Activated CD4-positive, alpha-beta T cell treated with anti-CD3 and anti-CD28 coated beads, Interleukin-2, amount 10 ng/mL, durations not matched to agents 24 days and 14 days (primary cell): ENCODE results near the gene RANGAP1. TPM values are rescaled to one million over a fixed set of nuclear protein-coding genes. Genes with fewer than 3 reads are reported as not detected.
A peak's percentile ranks its signal among the peaks of the same experiment; 100 is the strongest.
"Not testable (repeated sequence)": the region's sequence is repeated elsewhere in the genome, so short reads cannot be mapped to it uniquely, and the experiment has no call there.

Experiments used
- DNase-seq: peaks from one replicate; pipeline ENCODE4 v3.0.0; 2022
- H3K27ac Mint-ChIP-seq: one replicate; pipeline ENCODE4 v1.8.0; 2022; ENCODE audit warnings: mild to moderate bottlenecking, mixed read lengths
- H3K27me3 Mint-ChIP-seq: one replicate; pipeline ENCODE4 v1.8.0; 2022; ENCODE audit warnings: mixed read lengths
- H3K36me3 Mint-ChIP-seq: one replicate; pipeline ENCODE4 v1.8.0; 2022; ENCODE audit warnings: low read depth, mild to moderate bottlenecking, mixed read lengths
- H3K4me1 Mint-ChIP-seq: one replicate; pipeline ENCODE4 v1.8.0; 2021; ENCODE audit warnings: mixed read lengths
- H3K4me3 Mint-ChIP-seq: one replicate; pipeline ENCODE4 v1.8.0; 2022; ENCODE audit warnings: mild to moderate bottlenecking, moderate library complexity, mixed read lengths
- H3K9me3 Mint-ChIP-seq: one replicate; pipeline ENCODE4 v1.8.0; 2021; ENCODE audit warnings: mixed read lengths
- intact Hi-C: fragments of 100-400 bp; cut with micrococcal nuclease; formaldehyde crosslinking; loops from one replicate; pipeline ENCODE4 v1.15.1; 2023
- total RNA-seq: library from RNA; stranded (reverse); gene quantifications from 2 replicates; pipeline ENCODE4 v1.2.3, GENCODE V29; 2022

The RANGAP1 gene
- total RNA-seq, 1 donor from 2014 or later, result 185 TPM

DNA sequence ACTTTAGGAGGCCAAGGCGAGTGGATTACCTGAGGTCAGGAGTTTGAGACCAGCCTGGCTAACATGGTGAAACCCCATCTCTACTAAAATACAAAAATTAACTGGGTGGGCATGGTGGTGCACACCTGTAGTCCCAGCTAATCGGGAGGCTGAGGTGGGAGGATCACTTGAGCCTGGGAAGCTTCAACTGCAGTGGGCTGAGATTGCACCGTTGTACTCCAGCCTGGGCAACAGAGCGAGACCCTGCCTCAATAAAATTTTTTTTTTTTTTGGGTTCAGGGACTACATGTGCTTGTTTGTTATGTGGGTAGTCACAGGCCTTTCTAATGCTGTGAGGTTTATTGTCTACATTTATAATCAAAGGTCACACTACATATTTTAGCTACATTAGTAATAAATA lies 26.2 kb downstream of the RANGAP1 start:
- peaks cover 65% of the 10 kb centered on the region for H3K36me3 Mint-ChIP-seq

DNA sequence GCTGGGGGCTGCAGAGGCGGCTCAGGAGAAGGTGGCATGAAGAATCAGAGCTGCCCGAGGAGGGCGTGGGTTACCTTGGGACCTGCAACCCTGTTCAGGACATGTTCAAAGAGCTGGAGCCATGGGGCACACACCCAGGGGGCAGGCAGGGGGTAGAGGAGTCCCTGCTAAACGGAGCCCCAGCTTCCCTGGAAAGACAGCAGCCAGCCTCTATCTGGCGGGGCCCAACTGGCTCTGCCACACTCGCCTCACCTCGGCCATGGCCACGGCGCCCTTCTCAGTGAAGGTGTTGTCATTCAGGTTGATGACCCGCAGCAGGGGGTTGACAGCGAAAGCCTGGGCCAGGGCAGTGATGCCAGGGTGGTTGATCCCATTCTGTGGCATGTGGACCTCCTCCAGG lies 28.3 kb downstream of the RANGAP1 start:
- no peak for DNase-seq
- intact Hi-C loops, result no loop called here
- H3K9me3 Mint-ChIP-seq, result no peaks in the 10 kb centered on the region
- H3K27me3 Mint-ChIP-seq, result no peaks in the 10 kb centered on the region
- H3K4me3 Mint-ChIP-seq, result no peak overlapping the region
- H3K4me1 Mint-ChIP-seq, result no peaks in the 10 kb centered on the region
- peaks cover 62% of the 10 kb centered on the region for H3K36me3 Mint-ChIP-seq
- no peak overlapping the region for H3K27ac Mint-ChIP-seq

More for the DNA sequence above, 26.2 kb downstream of the RANGAP1 start:
- H3K4me3 Mint-ChIP-seq, H3K9me3 Mint-ChIP-seq, H3K27ac Mint-ChIP-seq, H3K4me1 Mint-ChIP-seq, DNase-seq, intact Hi-C loops, H3K27me3 Mint-ChIP-seq: not testable (repeated sequence)

DNA sequence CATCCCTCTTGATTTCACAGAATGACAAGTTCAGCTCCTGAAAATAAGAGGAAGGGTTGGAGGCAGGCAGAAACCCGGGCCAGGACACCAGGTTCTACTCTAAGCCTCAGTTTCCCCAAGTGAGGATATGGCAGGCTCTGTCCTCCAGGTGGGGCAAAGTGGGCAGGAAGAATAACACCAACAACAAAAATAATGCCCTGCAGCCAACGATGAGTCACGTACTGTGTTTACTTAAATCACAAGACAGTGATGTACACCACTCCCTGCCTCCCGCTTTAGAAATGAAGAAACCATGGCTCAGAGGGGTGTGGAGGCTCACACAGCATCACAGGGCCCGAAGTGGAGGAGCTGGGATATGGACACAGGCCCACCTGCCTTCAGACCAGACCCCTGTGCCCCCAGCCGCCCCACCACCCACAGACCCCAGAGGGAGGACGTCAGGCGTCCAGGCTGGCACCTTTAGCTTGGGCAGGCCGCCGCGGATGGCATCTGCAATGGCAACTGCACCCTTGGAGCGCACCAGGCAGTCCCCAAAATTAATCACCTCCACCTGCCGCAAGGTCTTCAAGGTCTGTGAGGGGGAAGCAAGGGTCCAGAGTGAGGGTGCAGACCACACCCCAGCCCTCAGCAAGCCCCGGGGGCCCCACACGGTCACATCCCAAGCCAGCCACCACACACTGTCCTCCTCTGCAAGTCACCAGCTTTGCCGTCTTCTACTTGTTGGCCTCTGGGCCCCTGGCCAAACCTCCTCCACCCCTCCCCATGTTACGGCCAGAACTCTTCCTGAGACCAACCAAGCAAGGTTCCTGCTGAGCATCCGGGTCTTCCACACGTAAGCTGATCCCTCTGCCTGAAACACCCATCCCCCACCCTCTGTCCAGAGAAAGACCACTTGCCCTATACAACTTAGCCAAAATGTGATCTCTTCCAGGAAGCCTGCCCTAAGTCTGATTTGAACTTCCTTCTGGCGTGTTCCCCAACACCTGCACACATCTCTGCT lies 29.4 kb downstream of the RANGAP1 start:
- H3K36me3 Mint-ChIP-seq, result peaks cover 59% of the 10 kb centered on the region
- intact Hi-C loops, result no loop called here
- H3K9me3 Mint-ChIP-seq, result no peaks in the 10 kb centered on the region
- no peaks in the 10 kb centered on the region for H3K4me1 Mint-ChIP-seq
- no peaks in the 10 kb centered on the region for H3K27me3 Mint-ChIP-seq
- no peak for DNase-seq
- no peak overlapping the region for H3K4me3 Mint-ChIP-seq
- no peak overlapping the region for H3K27ac Mint-ChIP-seq

DNA sequence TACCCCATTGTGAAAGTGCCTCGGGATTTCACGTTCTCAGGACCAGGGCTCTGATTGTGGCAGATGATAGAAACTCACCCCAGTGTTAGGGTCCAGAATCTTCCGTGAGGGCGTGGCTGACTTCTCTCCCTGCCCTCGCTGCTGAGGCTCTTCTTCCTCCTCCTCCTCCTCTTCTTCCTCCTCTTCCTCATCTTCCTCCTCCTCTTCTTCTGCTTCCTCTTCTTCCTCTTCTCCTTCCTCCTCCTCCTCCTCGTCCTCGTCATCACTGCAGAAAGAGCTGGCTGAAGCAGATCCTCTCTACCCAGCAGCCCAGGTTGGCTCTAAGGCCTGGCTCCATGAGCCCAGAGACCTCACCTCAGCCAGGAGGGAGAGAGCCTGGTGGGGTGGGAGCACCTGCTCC lies 31.8 kb downstream of the RANGAP1 start:
- no peaks in the 10 kb centered on the region for H3K4me1 Mint-ChIP-seq
- H3K4me3 Mint-ChIP-seq, result no peak overlapping the region
- peaks cover 66% of the 10 kb centered on the region for H3K36me3 Mint-ChIP-seq
- H3K9me3 Mint-ChIP-seq, result no peaks in the 10 kb centered on the region
- intact Hi-C loops, result no loop called here
- no peak for DNase-seq
- H3K27ac Mint-ChIP-seq, result no peak overlapping the region
- no peaks in the 10 kb centered on the region for H3K27me3 Mint-ChIP-seq

DNA sequence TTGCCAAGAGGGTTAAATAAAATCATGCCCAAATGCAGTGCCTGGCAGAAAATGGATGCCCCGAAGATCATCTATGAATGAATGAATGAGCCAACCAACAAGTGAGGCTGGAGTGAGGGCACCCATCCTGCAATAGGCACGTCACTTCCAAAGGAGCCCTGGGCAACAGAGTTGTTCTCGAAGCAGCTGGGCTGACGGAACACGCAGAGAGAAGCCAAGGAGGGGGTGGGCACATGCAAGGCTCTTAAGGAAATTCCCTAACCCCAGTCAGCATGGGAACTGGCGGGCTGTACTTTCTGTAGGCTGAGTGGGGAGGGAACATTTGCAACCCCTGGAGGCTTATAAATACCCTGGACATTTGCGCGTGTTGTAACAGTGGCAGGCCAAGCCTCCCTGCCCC lies 33.6 kb downstream of the RANGAP1 start:
- intact Hi-C loops, result no loop called here
- Mint-ChIP-seq H3K27ac (no peak overlapping the region), H3K36me3 (peaks cover 64% of the 10 kb centered on the region), H3K9me3 (no peaks in the 10 kb centered on the region), H3K4me3 (no peak overlapping the region), H3K27me3 (no peaks in the 10 kb centered on the region), H3K4me1 (no peaks in the 10 kb centered on the region)
- no peak for DNase-seq

DNA sequence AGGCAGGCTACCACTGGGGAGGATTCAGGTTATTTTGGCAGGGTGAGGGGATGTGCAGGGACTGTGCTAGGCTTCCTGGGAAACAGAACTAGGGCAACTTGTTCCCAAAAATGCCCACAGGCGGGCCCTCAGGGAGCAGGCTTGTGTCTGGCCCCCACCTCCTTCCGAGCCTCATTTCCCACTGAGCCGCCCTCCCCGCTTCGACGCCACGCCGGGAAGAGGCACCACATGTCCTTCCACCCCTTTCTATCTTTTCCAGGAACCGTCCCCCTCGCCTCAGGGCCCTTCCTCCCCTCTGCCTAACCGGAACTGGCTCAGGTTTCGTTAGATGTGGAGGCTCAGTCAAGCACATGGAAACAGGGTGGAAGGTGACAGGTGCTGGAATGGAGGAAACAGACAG lies 35.9 kb downstream of the RANGAP1 start:
- Mint-ChIP-seq H3K4me3 (no peak overlapping the region), H3K27me3 (no peaks in the 10 kb centered on the region), H3K27ac (no peak overlapping the region), H3K36me3 (peaks cover 55% of the 10 kb centered on the region), H3K9me3 (no peaks in the 10 kb centered on the region), H3K4me1 (no peaks in the 10 kb centered on the region)
- no peak for DNase-seq
- intact Hi-C loops, result no loop called here

DNA sequence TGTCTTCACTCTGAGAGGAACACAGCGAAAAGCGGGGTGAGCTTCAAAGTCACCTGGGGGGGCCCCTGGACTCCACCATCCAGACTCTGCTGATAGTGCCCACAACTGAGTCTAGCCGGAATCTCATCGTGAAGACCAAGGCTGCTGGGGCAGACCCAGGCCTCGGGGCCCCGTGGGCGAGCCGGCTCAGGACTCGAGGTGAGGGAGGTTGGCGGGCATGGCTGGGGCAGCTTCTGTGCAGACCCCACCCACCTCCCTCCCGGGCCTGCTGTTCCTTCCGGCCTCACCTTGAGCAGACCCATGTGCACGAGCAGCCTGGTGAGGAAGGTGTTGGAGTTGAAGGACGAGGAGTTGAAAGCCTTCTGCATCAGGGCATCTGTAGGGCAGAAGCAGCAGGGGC lies 36.5 kb downstream of the RANGAP1 start:
- Mint-ChIP-seq H3K9me3 (no peaks in the 10 kb centered on the region), H3K4me1 (no peaks in the 10 kb centered on the region), H3K36me3 (peaks cover 61% of the 10 kb centered on the region), H3K27me3 (no peaks in the 10 kb centered on the region), H3K27ac (no peak overlapping the region), H3K4me3 (no peak overlapping the region)
- no peak for DNase-seq
- intact Hi-C loops, result no loop called here

DNA sequence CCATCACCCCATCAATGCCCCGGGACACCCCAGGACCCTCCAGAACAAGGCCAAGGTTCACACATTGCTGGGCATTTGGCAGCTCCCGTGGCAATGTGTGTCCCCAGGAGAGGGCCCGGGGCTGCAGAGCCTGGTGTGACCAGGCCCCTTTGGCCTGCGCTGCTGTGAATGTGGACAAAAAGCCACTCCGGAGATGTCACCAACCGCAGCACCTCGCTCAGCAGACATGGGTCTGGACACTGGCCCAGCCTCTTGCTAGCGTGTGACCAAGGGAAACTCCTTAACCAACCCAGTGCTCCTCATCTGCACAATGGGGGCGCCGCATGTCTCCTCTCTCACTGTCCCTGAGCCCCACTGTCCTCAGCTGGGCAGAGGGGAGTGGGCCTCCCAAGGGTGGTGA lies 37.2 kb downstream of the RANGAP1 start:
- H3K9me3 Mint-ChIP-seq, result no peaks in the 10 kb centered on the region
- intact Hi-C loops, result no loop called here
- H3K27ac Mint-ChIP-seq, result no peak overlapping the region
- DNase-seq, result no peak
- no peak overlapping the region for H3K4me3 Mint-ChIP-seq
- peaks cover 55% of the 10 kb centered on the region for H3K36me3 Mint-ChIP-seq
- no peaks in the 10 kb centered on the region for H3K27me3 Mint-ChIP-seq
- H3K4me1 Mint-ChIP-seq, result no peaks in the 10 kb centered on the region

DNA sequence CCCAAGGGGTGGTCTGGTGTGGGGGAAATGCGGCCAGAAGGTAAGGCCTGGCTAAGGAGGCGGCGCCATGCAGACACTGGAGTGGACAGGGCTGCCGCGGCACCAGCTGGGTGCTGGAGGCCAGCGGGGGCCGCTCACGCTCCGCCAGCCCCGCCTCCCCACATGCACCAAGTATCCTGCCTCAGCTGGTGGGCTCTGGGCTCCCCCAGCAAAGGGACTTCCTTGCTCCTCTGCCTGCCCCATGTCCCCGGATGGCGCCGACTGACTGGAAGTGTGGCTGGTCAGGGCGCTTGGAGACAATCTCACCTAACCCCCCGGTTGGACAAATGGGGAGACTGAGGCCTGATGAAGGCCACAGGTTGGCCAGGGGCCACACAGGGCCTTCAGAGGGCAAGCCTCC lies 37.7 kb downstream of the RANGAP1 start:
- no peak overlapping the region for H3K27ac Mint-ChIP-seq

DNA sequence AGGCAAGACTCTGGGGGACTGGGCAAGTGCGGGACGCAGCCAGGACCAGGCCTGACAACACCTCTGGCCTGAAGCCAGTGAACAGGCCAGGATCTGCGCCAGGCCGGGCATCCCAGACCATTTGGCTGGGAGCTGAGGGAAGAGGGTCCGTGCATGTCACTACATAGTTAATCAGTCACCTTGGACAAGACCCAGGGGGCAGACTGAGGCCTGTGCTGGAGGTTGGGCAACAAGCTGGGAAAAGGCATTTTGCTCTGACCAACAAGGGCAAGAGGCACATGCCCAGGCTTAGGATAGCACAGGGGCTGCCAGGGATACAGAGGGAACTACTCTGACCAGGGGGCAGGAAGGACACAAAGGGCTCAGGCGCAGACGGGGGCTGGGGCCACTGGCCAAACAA lies 38.3 kb downstream of the RANGAP1 start:
- no peak for DNase-seq
- Mint-ChIP-seq H3K36me3 (peaks cover 49% of the 10 kb centered on the region), H3K9me3 (no peaks in the 10 kb centered on the region), H3K4me3 (no peak overlapping the region), H3K27ac (no peak overlapping the region), H3K4me1 (no peaks in the 10 kb centered on the region), H3K27me3 (no peaks in the 10 kb centered on the region)
- intact Hi-C loops, result no loop called here

More for the DNA sequence above, 37.7 kb downstream of the RANGAP1 start:
- H3K36me3 Mint-ChIP-seq, result peaks cover 54% of the 10 kb centered on the region
- intact Hi-C loops, result no loop called here
- H3K9me3 Mint-ChIP-seq, result no peaks in the 10 kb centered on the region
- no peaks in the 10 kb centered on the region for H3K27me3 Mint-ChIP-seq
- no peak for DNase-seq
- no peaks in the 10 kb centered on the region for H3K4me1 Mint-ChIP-seq
- no peak overlapping the region for H3K4me3 Mint-ChIP-seq

DNA sequence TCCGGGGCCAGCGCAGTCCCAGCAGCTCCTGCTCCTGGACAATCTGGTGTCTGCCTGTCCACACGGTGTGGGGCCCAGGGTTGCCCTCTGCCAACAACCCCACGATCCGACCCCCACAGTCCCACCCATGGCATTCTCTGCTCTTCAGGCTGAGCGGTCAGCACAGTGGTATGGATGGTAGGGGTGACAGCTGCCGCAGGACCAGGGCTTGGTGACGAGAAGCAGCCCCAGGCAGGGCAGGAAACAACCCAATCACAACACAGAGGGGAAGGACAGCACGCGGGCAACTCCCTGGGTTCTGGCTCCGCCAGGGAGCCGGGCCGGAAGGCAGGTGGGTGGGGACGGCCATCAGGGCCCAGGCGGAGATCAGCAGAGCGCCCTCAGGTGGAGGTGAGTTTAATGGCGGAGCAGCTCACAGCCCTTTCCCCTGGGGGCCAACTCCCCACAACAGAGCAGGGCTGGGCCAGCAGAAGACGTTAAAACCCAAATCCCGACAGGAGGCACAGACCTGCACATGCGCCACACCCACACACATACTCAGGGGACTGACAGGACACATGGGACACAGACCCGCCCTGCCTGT lies 40.0 kb downstream of the RANGAP1 start:
- intact Hi-C loops, result no loop called here
- Mint-ChIP-seq H3K4me1 (no peaks in the 10 kb centered on the region), H3K36me3 (peaks cover 35% of the 10 kb centered on the region), H3K4me3 (no peak overlapping the region), H3K9me3 (no peaks in the 10 kb centered on the region), H3K27ac (peak overlapping the region; percentile 48), H3K27me3 (no peaks in the 10 kb centered on the region)
- DNase-seq, result no peak

DNA sequence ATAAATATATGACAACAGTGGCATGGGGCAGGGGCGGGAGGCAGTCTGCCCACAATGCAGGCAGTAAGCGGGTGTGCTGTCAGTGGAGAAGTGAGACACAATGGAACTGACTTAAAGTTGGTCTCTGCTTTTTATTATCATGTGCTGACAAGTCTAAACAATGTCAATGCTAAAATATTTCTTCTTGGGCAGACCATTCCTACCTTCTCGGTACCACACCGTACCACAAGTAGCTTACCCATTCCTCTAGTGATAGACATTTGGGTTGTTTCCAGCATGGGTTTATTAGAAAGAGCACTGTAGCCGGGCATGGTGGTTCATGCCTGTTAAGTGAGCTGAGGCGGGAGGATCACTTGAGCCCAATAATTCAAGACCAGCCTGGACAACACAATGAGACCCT lies 42.6 kb downstream of the RANGAP1 start:
- no peaks in the 10 kb centered on the region for H3K9me3 Mint-ChIP-seq
- peaks cover 2% of the 10 kb centered on the region for H3K27me3 Mint-ChIP-seq
- intact Hi-C loops, result no loop called here
- no peak overlapping the region for H3K27ac Mint-ChIP-seq
- H3K4me3 Mint-ChIP-seq, result no peak overlapping the region
- no peak for DNase-seq
- H3K36me3 Mint-ChIP-seq, result peaks cover 19% of the 10 kb centered on the region
- peaks cover 3% of the 10 kb centered on the region for H3K4me1 Mint-ChIP-seq

DNA sequence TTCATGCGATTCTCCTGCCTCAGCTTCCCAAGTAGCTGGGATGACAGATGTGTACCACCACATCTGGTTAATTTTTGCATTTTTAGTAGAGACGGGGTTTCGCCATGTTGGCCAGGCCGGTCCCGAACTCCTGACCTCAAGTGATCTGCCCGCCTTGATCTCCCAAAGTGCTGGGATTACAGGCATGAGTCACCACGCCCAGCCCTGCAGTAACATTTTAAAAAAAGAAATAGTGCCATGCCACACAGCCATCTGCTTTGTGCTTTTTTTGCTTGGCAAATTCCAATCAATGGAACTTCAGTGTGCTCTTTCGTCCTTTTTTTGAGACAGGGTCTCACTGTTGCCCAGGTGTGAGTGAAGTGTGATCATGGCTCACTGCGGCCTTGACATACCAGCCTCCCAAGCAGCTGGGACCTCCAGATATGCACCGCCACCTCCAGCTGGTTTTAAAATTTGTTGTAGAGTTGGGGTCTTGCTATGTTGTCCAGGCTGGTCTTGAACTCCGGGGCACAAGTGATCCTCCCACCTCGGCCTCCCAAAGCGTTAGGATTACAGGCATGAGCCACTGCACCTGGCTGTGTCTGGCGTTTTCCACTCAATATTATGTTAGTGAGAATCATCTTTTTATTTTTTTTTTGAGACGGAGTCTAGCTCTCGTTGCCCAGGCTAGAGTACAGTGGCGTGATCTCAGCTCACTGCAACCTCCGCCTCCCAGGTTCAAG lies 43.4 kb downstream of the RANGAP1 start:
- no peak for DNase-seq
- intact Hi-C loops, result no loop called here
- H3K9me3 Mint-ChIP-seq, result no peaks in the 10 kb centered on the region
- H3K4me3 Mint-ChIP-seq, result no peak overlapping the region
- peaks cover 3% of the 10 kb centered on the region for H3K4me1 Mint-ChIP-seq
- peaks cover 15% of the 10 kb centered on the region for H3K36me3 Mint-ChIP-seq
- H3K27ac Mint-ChIP-seq, result no peak overlapping the region
- H3K27me3 Mint-ChIP-seq, result peaks cover 2% of the 10 kb centered on the region

DNA sequence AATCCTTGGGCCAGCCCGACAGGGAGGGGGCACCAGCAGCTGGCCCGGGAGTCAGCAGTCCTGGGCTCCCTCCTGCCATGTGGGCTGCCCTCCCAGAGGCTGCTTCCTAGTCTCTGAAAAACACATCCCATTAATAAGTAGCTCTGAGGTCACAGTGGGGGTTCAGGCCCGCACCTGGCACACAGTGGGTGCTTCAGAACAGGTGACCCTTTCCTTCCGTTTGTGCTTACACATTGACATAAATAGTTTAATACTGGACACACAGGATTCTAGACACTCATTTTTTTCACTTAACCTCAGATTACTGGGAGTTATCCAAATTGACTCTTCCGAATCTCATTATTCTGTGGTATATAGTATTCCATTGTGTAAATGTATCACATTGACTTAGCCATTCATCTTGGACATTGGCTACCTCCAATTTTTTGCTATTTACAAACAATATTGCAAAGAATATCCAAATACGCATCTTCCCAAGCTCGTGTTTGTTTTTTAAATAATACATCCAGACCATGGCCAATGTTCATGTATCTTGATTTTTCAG lies 44.8 kb downstream of the RANGAP1 start:
- Mint-ChIP-seq H3K27ac (no peak overlapping the region), H3K36me3 (peaks cover 9% of the 10 kb centered on the region), H3K4me3 (no peak overlapping the region), H3K4me1 (peaks cover 5% of the 10 kb centered on the region), H3K27me3 (peaks cover 2% of the 10 kb centered on the region), H3K9me3 (no peaks in the 10 kb centered on the region)
- intact Hi-C loops, result no loop called here
- DNase-seq, result no peak
